ENCODE results near the gene PLOD3.

The PLOD3 gene

GRCh38 chr7:101170617-101171441 is 46.6 kb downstream of the PLOD3 start:
- DNase-seq (ENCODE audit: low read depth, low spot score), result no peak
- Histone ChIP-seq H3K4me3 (ENCODE audit: insufficient read length, low read depth) (peak overlapping the region; percentile 29), H3K36me3 (ENCODE audit: insufficient read depth, insufficient read length, low read length) (no peaks in the 10 kb centered on the region), H3K27me3 (ENCODE audit: insufficient read depth, insufficient read length) (peaks cover 76% of the 10 kb centered on the region), H3K9ac (ENCODE audit: insufficient read length, low read depth) (peak overlapping the region; percentile 58), H3K9me3 (ENCODE audit: insufficient read depth, low read length) (no peaks in the 10 kb centered on the region), H3K4me1 (ENCODE audit: insufficient read depth, insufficient read length) (peaks cover 22% of the 10 kb centered on the region)
- TF ChIP-seq SUZ12 (IDR thresholded peaks at IDR 0.05; ENCODE audit: extremely low read depth, insufficient read depth, insufficient read length) (peak; percentile 62), ZNF274 (IDR thresholded peaks at IDR 0.05; ENCODE audit: low read depth, low read length) (no peak), YY1 (IDR thresholded peaks at IDR 0.05; ENCODE audit: insufficient read depth, insufficient read length) (no peak)

- Histone ChIP-seq H3K9me3 (ENCODE audit: insufficient read depth, low read length) (no peaks in the 10 kb centered on the region), H3K9ac (ENCODE audit: insufficient read length, low read depth) (peak overlapping the region; percentile 58), H3K27me3 (ENCODE audit: insufficient read depth, insufficient read length) (peaks cover 80% of the 10 kb centered on the region), H3K4me3 (ENCODE audit: insufficient read length, low read depth) (peak overlapping the region; percentile 29), H3K4me1 (ENCODE audit: insufficient read depth, insufficient read length) (peaks cover 23% of the 10 kb centered on the region), H3K36me3 (ENCODE audit: insufficient read depth, insufficient read length, low read length) (no peaks in the 10 kb centered on the region)
- DNase-seq (ENCODE audit: low read depth, low spot score), result no peak
- TF ChIP-seq ZNF274 (IDR thresholded peaks at IDR 0.05; ENCODE audit: low read depth, low read length), result no peak
- no peak for TF ChIP-seq SUZ12 (IDR thresholded peaks at IDR 0.05; ENCODE audit: extremely low read depth, insufficient read depth, insufficient read length)
- no peak for TF ChIP-seq YY1 (IDR thresholded peaks at IDR 0.05; ENCODE audit: insufficient read depth, insufficient read length)
Observed at GRCh38 chr7:101169838-101170551, 47.4 kb downstream of the PLOD3 start.

GRCh38 chr7:101169110-101169837 is 48.1 kb downstream of the PLOD3 start:
- peak overlapping the region; percentile 29 for H3K4me3 ChIP-seq (ENCODE audit: insufficient read length, low read depth)
- H3K4me1 ChIP-seq (ENCODE audit: insufficient read depth, insufficient read length), result peaks cover 25% of the 10 kb centered on the region

GRCh38 chr7:101168412-101169049 is 48.9 kb downstream of the PLOD3 start:
- Histone ChIP-seq H3K36me3 (ENCODE audit: insufficient read depth, insufficient read length, low read length) (no peaks in the 10 kb centered on the region), H3K4me1 (ENCODE audit: insufficient read depth, insufficient read length) (peaks cover 25% of the 10 kb centered on the region), H3K4me3 (ENCODE audit: insufficient read length, low read depth) (no peak overlapping the region), H3K27me3 (ENCODE audit: insufficient read depth, insufficient read length) (peaks cover 72% of the 10 kb centered on the region), H3K9ac (ENCODE audit: insufficient read length, low read depth) (peak overlapping the region; percentile 11), H3K9me3 (ENCODE audit: insufficient read depth, low read length) (no peaks in the 10 kb centered on the region)
- TF ChIP-seq YY1 (IDR thresholded peaks at IDR 0.05; ENCODE audit: insufficient read depth, insufficient read length), result no peak
- no peak for DNase-seq (ENCODE audit: low read depth, low spot score)

More at GRCh38 chr7:101169110-101169837, 48.1 kb downstream of the PLOD3 start:
- no peaks in the 10 kb centered on the region for H3K9me3 ChIP-seq (ENCODE audit: insufficient read depth, low read length)
- TF ChIP-seq SUZ12 (IDR thresholded peaks at IDR 0.05; ENCODE audit: extremely low read depth, insufficient read depth, insufficient read length) (no peak), ZNF274 (IDR thresholded peaks at IDR 0.05; ENCODE audit: low read depth, low read length) (no peak), YY1 (IDR thresholded peaks at IDR 0.05; ENCODE audit: insufficient read depth, insufficient read length) (no peak)
- no peak for DNase-seq (ENCODE audit: low read depth, low spot score)
- peak overlapping the region; percentile 58 for H3K9ac ChIP-seq (ENCODE audit: insufficient read length, low read depth)
- H3K27me3 ChIP-seq (ENCODE audit: insufficient read depth, insufficient read length), result peaks cover 80% of the 10 kb centered on the region
- no peaks in the 10 kb centered on the region for H3K36me3 ChIP-seq (ENCODE audit: insufficient read depth, insufficient read length, low read length)

- peak overlapping the region; percentile 11 for H3K9ac ChIP-seq (ENCODE audit: insufficient read length, low read depth)
- peak overlapping the region; percentile 32 for H3K4me3 ChIP-seq (ENCODE audit: insufficient read length, low read depth)
- peaks cover 65% of the 10 kb centered on the region for H3K27me3 ChIP-seq (ENCODE audit: insufficient read depth, insufficient read length)
- peaks cover 23% of the 10 kb centered on the region for H3K4me1 ChIP-seq (ENCODE audit: insufficient read depth, insufficient read length)
- TF ChIP-seq ZNF274 (IDR thresholded peaks at IDR 0.05; ENCODE audit: low read depth, low read length), result no peak
- no peak for TF ChIP-seq SUZ12 (IDR thresholded peaks at IDR 0.05; ENCODE audit: extremely low read depth, insufficient read depth, insufficient read length)
- no peak for TF ChIP-seq YY1 (IDR thresholded peaks at IDR 0.05; ENCODE audit: insufficient read depth, insufficient read length)
- no peak for DNase-seq (ENCODE audit: low read depth, low spot score)
- H3K9me3 ChIP-seq (ENCODE audit: insufficient read depth, low read length), result no peaks in the 10 kb centered on the region
- no peaks in the 10 kb centered on the region for H3K36me3 ChIP-seq (ENCODE audit: insufficient read depth, insufficient read length, low read length)
Observed at GRCh38 chr7:101167645-101168411, 49.6 kb downstream of the PLOD3 start.

GRCh38 chr7:101166909-101167644 is 50.3 kb downstream of the PLOD3 start:
- Histone ChIP-seq H3K36me3 (ENCODE audit: insufficient read depth, insufficient read length, low read length) (no peaks in the 10 kb centered on the region), H3K4me1 (ENCODE audit: insufficient read depth, insufficient read length) (peaks cover 15% of the 10 kb centered on the region), H3K4me3 (ENCODE audit: insufficient read length, low read depth) (peak overlapping the region; percentile 34), H3K9ac (ENCODE audit: insufficient read length, low read depth) (peak overlapping the region; percentile 6), H3K9me3 (ENCODE audit: insufficient read depth, low read length) (no peaks in the 10 kb centered on the region), H3K27me3 (ENCODE audit: insufficient read depth, insufficient read length) (peaks cover 58% of the 10 kb centered on the region)
- no peak for TF ChIP-seq SUZ12 (IDR thresholded peaks at IDR 0.05; ENCODE audit: extremely low read depth, insufficient read depth, insufficient read length)
- no peak for TF ChIP-seq YY1 (IDR thresholded peaks at IDR 0.05; ENCODE audit: insufficient read depth, insufficient read length)
- no peak for TF ChIP-seq ZNF274 (IDR thresholded peaks at IDR 0.05; ENCODE audit: low read depth, low read length)
- peak; percentile 85 for DNase-seq (ENCODE audit: low read depth, low spot score)

All from NT2/D1 (cell line).